Measurements from ENCODE around the gene CPTP. TPM values are rescaled to one million over a fixed set of nuclear protein-coding genes. Genes with fewer than 3 reads are reported as not detected.

The CPTP gene
- total RNA-seq, 1 experiment from 2014 or later: 141 TPM

DNA sequence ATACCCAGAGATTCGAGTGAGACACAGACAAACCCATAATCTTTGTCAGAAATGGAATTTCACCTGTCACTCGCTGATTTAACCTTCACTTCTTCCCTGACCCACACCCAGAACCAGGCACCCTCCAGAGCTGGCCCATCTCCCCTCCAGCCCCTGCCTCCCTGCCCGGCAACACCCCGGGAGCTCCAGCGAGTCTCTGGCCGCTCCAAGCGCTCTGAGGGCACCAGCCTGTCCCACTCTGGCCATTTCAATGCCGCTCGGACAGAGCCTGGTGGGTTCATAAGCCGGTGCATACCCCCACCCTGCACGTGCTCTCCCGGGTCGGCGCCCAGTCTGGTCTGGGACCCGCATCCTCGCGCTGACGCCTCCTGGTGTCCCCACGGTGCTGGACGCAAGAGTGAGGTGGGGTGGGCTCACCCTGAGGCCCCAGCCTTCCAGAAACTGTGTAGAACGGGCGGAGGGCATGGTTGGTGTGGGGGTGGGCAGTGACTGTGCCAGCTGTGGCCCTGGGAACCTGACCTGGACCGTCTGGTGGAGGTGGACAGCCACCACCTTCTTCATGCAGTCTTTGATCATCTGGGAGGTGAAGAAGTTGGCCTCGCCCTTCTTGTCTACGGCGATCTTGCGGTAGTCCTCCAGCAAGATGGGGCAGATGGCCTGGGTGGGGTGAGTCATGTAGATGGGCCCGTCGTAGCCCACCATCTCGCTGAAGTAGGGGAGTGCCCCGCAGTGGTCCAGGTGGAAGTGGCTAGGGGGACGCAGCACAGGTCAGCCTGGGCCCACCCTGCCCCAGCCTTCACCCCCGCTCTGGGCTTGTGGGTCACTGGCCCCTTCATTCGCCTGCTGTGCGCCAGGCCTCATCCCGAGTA lies 5.6 kb upstream of the CPTP start:
- no peak overlapping the region for H3K4me2 ChIP-seq (ENCODE audit: low read length)
- ChIA-PET CTCF (interaction anchor here (0.6 kb wide), 1 partner anchor 19 kb away, joined by 3 read pairs; no protein-coding TSS in a partner anchor), POLR2A (ENCODE audit: unreplicated experiment) (interaction anchor here (0.6 kb wide), 1 partner anchor 9 kb away, joined by 3 read pairs; no protein-coding TSS in a partner anchor)
- H3K9me3 ChIP-seq (ENCODE audit: low read length): no peaks in the 10 kb centered on the region
- no peak overlapping the region for H3K9ac ChIP-seq (ENCODE audit: low read length)
- intact Hi-C loops (cut with micrococcal nuclease): loop anchor here (1.0 kb wide), 1 partner anchor 25 kb away; no protein-coding TSS in a partner anchor
- H2AFZ ChIP-seq (ENCODE audit: low read length): no peak overlapping the region
- no peaks in the 10 kb centered on the region for H3K27me3 ChIP-seq (ENCODE audit: low read length)
- no peak for TF ChIP-seq EZH2phosphoT487 (IDR thresholded peaks at IDR 0.05; ENCODE audit: borderline replicate concordance, low read length)
- TF ChIP-seq EZH2 (IDR thresholded peaks at IDR 0.05; ENCODE audit: low read length, unreplicated experiment): no peak
- TF ChIP-seq, protein P1, sequence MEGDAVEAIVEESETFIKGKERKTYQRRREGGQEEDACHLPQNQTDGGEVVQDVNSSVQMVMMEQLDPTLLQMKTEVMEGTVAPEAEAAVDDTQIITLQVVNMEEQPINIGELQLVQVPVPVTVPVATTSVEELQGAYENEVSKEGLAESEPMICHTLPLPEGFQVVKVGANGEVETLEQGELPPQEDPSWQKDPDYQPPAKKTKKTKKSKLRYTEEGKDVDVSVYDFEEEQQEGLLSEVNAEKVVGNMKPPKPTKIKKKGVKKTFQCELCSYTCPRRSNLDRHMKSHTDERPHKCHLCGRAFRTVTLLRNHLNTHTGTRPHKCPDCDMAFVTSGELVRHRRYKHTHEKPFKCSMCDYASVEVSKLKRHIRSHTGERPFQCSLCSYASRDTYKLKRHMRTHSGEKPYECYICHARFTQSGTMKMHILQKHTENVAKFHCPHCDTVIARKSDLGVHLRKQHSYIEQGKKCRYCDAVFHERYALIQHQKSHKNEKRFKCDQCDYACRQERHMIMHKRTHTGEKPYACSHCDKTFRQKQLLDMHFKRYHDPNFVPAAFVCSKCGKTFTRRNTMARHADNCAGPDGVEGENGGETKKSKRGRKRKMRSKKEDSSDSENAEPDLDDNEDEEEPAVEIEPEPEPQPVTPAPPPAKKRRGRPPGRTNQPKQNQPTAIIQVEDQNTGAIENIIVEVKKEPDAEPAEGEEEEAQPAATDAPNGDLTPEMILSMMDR (conservative IDR thresholded peaks at IDR 0.05; ENCODE audit: low read depth, low read length): no peak
- peak overlapping the region; percentile 60 for H3K27ac ChIP-seq (ENCODE audit: low read length)
- H3K36me3 ChIP-seq (ENCODE audit: low read depth, low read length): peaks cover 33% of the 10 kb centered on the region
- H4K20me1 ChIP-seq (ENCODE audit: low read length): peaks cover 29% of the 10 kb centered on the region
- H3F3A ChIP-seq (ENCODE audit: low read length, unreplicated experiment): peaks cover 9% of the 10 kb centered on the region
- ATAC-seq (no peak), DNase-seq (no peak)
- peaks cover 82% of the 10 kb centered on the region for H3K79me2 ChIP-seq (ENCODE audit: low read length)
- no TSS peak for BruUV-seq (replicated peaks)
- no peak overlapping the region for H3K4me3 ChIP-seq (ENCODE audit: low read length)
- peaks cover 40% of the 10 kb centered on the region for H3K4me1 ChIP-seq (ENCODE audit: insufficient read depth, low read length)
- H3K9me2 ChIP-seq (replicated peaks; ENCODE audit: low read length): no peaks in the 10 kb centered on the region

DNA sequence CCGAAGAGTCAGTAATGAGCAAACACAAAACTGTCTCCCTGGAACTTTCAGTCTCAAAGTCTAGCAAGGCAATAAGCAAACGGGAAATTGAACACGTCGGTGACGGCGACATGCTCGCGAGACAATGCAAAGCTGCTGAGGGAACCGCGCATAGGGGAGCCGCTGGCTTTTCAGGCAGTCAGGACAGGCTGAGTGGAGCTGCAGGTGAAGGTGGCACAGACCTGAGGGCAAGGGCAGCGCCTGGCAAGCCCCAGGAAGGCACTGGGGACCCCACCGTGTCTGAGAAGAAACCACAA lies 5.0 kb upstream of the CPTP start:
- intact Hi-C loops (cut with micrococcal nuclease): no loop called here
- Histone ChIP-seq H3K4me3 (ENCODE audit: low read length) (no peak overlapping the region), H3K4me1 (ENCODE audit: insufficient read depth, low read length) (peaks cover 40% of the 10 kb centered on the region)

More for the DNA sequence above, 5.0 kb upstream of the CPTP start:
- Histone ChIP-seq H2AFZ (ENCODE audit: low read length) (no peak overlapping the region), H4K20me1 (ENCODE audit: low read length) (peaks cover 29% of the 10 kb centered on the region), H3K36me3 (ENCODE audit: low read depth, low read length) (peaks cover 32% of the 10 kb centered on the region), H3K27me3 (ENCODE audit: low read length) (no peaks in the 10 kb centered on the region), H3K9me2 (replicated peaks; ENCODE audit: low read length) (no peaks in the 10 kb centered on the region), H3K79me2 (ENCODE audit: low read length) (peaks cover 81% of the 10 kb centered on the region), H3K27ac (ENCODE audit: low read length) (no peak overlapping the region), H3K4me2 (ENCODE audit: low read length) (no peak overlapping the region), H3K9me3 (ENCODE audit: low read length) (no peaks in the 10 kb centered on the region), H3F3A (ENCODE audit: low read length, unreplicated experiment) (peaks cover 9% of the 10 kb centered on the region), H3K9ac (ENCODE audit: low read length) (no peak overlapping the region)
- DNase-seq (no peak), ATAC-seq (no peak)
- ChIA-PET CTCF (no interaction called here), POLR2A (ENCODE audit: unreplicated experiment) (no interaction called here)
- TF ChIP-seq, protein P1 (conservative IDR thresholded peaks at IDR 0.05; ENCODE audit: low read depth, low read length): no peak
- TF ChIP-seq EZH2phosphoT487 (IDR thresholded peaks at IDR 0.05; ENCODE audit: borderline replicate concordance, low read length): no peak
- no peak for TF ChIP-seq EZH2 (IDR thresholded peaks at IDR 0.05; ENCODE audit: low read length, unreplicated experiment)
- BruUV-seq (replicated peaks): no TSS peak

All from PC-3 (cell line).